Peyer's patch (tissue), 4 donors: ENCODE data around the gene ISCA1. TPM values are rescaled to one million over a fixed set of nuclear protein-coding genes. Genes with fewer than 3 reads are reported as not detected.

Experiments
- DNase-seq, 3 donors: peaks; one replicate each; pipeline ENCODE4 v3.0.0-alpha.2; 2017 to 2019
- H3K27ac ChIP-seq, 4 donors: fragments of 200-600 bp; sonication (generic); one replicate each; pipeline ENCODE4 v1.5.1; 2016 to 2019
- H3K27me3 ChIP-seq, 2 donors: fragments of 200-600 bp; sonication (generic); one replicate each; pipeline ENCODE4 v1.5.1; 2019
- H3K36me3 ChIP-seq, 3 donors: fragments of 200-600 bp; sonication (generic); one replicate each; pipeline ENCODE4 v1.5.1; 2016 to 2019
- H3K4me1 ChIP-seq, 4 donors: fragments of 200-600 bp; sonication (generic); one replicate each; pipeline ENCODE4 v1.5.1; 2016 to 2019
- H3K4me3 ChIP-seq, 4 donors: fragments of 200-600 bp; sonication (generic); 1 replicate in 3 of 4; 2 replicates in 1 of 4; pipeline ENCODE4 v1.5.1; 2016 to 2019; ENCODE audit warnings: mild to moderate bottlenecking in 1 of 4
- H3K9me3 ChIP-seq, 4 donors: fragments of 200-600 bp; sonication (generic); one replicate each; pipeline ENCODE4 v1.5.1; 2016 to 2019; ENCODE audit warnings: mild to moderate bottlenecking in 1 of 4
- CTCF ChIP-seq, 6 experiments: fragments of 450-650 bp in 4 of 6; fragments of 200-600 bp in 2 of 6; sonication (generic) in 1 of 6; IDR thresholded peaks; one replicate each; pipeline ENCODE4 v1.5.1; 2017 to 2019; ENCODE audit warnings: antibody characterized with exemption in 6 of 6, mild to moderate bottlenecking in 3 of 6, moderate library complexity in 1 of 6
- POLR2A ChIP-seq, 2 donors: fragments of 450-650 bp; IDR thresholded peaks; one replicate each; pipeline ENCODE4 v1.5.1; 2017; ENCODE audit warnings: antibody characterized with exemption in 2 of 2, mild to moderate bottlenecking in 2 of 2, moderate library complexity in 2 of 2
- total RNA-seq, 4 donors: library from RNA; depleted of rRNA; stranded (reverse); fragments of >200 nt; gene quantifications; one replicate each; pipeline ENCODE4 v1.1.0, GENCODE V29; 2016

Gene ISCA1
- 10 to 100 TPM; 13.8 to 35.8 (median 31.9) TPM for total RNA-seq

- H3K27me3 ChIP-seq = no peaks in the 10 kb centered on the region
- TF ChIP-seq POLR2A (IDR thresholded peaks at IDR 0.05) (peak; percentile 84 to 86), CTCF (IDR thresholded peaks at IDR 0.05) (no peak)
Measured at GRCh38 chr9:86282077-86282978, at the start of gene ISCA1. ISCA1 (minus strand) TSS chr9:86282538; CDS start chr9:86282458, 80 bp downstream.

GRCh38 chr9:86330186-86330585 lies 47.8 kb upstream of the ISCA1 start:
- Histone ChIP-seq H3K27ac (no peak overlapping the region), H3K4me1 (no peaks in the 10 kb centered on the region), H3K36me3 (peaks cover 0 to 67% (median 0%) of the 10 kb centered on the region in 3 donors), H3K9me3 (no peaks in the 10 kb centered on the region), H3K4me3 (no peak overlapping the region), H3K27me3 (no peaks in the 10 kb centered on the region)
- no peak for TF ChIP-seq POLR2A (IDR thresholded peaks at IDR 0.05)
- TF ChIP-seq CTCF (IDR thresholded peaks at IDR 0.05) = no peak
- DNase-seq = no peak

More at GRCh38 chr9:86282077-86282978, at the start of gene ISCA1:
- Histone ChIP-seq H3K27ac (peak within 1 kb of the TSS; percentile 97 to 99 (median 98)), H3K4me3 (peak within 1 kb of the TSS; percentile 78 to 95 (median 94)), H3K4me1 (peaks cover 0 to 18% (median 0%) of the 10 kb centered on the region in 4 donors), H3K9me3 (no peaks in the 10 kb centered on the region), H3K36me3 (no peaks in the 10 kb centered on the region)
- DNase-seq = peak; percentile 99

- Histone ChIP-seq H3K4me1 (no peaks in the 10 kb centered on the region), H3K9me3 (no peaks in the 10 kb centered on the region), H3K27me3 (no peaks in the 10 kb centered on the region), H3K27ac (no peak overlapping the region), H3K36me3 (peaks cover 0 to 67% (median 0%) of the 10 kb centered on the region in 3 donors), H3K4me3 (no peak overlapping the region)
- TF ChIP-seq CTCF (IDR thresholded peaks at IDR 0.05) = no peak
- no peak for TF ChIP-seq POLR2A (IDR thresholded peaks at IDR 0.05)
- no peak for DNase-seq
Measured at GRCh38 chr9:86329649-86330048, 47.3 kb upstream of the ISCA1 start.

DNA sequence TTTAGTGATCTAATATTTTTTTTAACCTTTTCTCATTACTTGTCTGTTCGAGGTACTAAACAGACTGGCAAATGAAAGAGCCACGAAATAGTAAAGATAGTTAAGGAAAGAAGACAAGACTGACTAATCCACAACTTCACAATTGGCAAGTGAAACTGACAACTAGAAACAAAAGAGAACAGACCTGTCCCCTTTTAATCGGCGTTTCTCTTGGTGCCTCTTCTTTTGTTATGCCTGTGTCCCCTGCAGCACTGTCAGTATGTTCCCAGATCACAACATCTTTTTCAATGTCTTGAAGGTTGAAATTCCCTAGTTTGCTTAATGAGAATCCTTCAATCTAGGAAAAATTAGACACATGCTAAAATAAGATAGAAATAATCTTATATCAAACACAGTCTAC lies 45.8 kb upstream of the ISCA1 start:
- H3K4me3 ChIP-seq = no peak overlapping the region
- peaks cover 0 to 72% (median 0%) of the 10 kb centered on the region in 3 donors for H3K36me3 ChIP-seq
- no peak for TF ChIP-seq POLR2A (IDR thresholded peaks at IDR 0.05)
- no peak for TF ChIP-seq CTCF (IDR thresholded peaks at IDR 0.05)
- DNase-seq = no peak
- no peaks in the 10 kb centered on the region for H3K9me3 ChIP-seq
- no peaks in the 10 kb centered on the region for H3K27me3 ChIP-seq
- H3K4me1 ChIP-seq = no peaks in the 10 kb centered on the region
- no peak overlapping the region for H3K27ac ChIP-seq

GRCh38 chr9:86326536-86326935 lies 44.2 kb upstream of the ISCA1 start:
- Histone ChIP-seq H3K9me3 (no peaks in the 10 kb centered on the region), H3K27ac (no peak overlapping the region), H3K27me3 (no peaks in the 10 kb centered on the region), H3K36me3 (peaks cover 0 to 79% (median 0%) of the 10 kb centered on the region in 3 donors), H3K4me1 (no peaks in the 10 kb centered on the region), H3K4me3 (no peak overlapping the region)
- TF ChIP-seq CTCF (IDR thresholded peaks at IDR 0.05) (no peak), POLR2A (IDR thresholded peaks at IDR 0.05) (no peak)
- no peak for DNase-seq
